Keratinocyte (primary cell): ENCODE measurements around the gene CACNA1I. TPM values are rescaled to one million over a fixed set of nuclear protein-coding genes. Genes with fewer than 3 reads are reported as not detected.

Source experiments
- DNase-seq: peaks from one replicate; pipeline ENCODE4 v3.0.0-alpha.2; 2011; ENCODE audit warnings: low read depth, missing footprints, low spot score
- FAIRE-seq: peaks from 2 replicates; lab custom pipeline; 2011; peaks lifted over from hg19 to GRCh38; lab: Jason Lieb, UNC
- H2AFZ ChIP-seq: 2 replicates; pipeline ENCODE4 v1.6.0; 2012; ENCODE audit warnings: low read length, control low read depth, inconsistent platforms; ENCODE audit not compliant: control insufficient read depth
- H3K27ac ChIP-seq: 2 replicates; pipeline ENCODE4 v1.5.1; 2011; ENCODE audit warnings: low read length; ENCODE audit not compliant: control insufficient read depth, insufficient read depth
- H3K27me3 ChIP-seq: 3 replicates; pipeline ENCODE4 v1.6.0; 2011; ENCODE audit warnings: low read length; ENCODE audit not compliant: control insufficient read depth, insufficient read depth; ENCODE audit errors: extremely low read depth
- H3K36me3 ChIP-seq, 2 experiments: 2 replicates in 1 of 2; 3 replicates in 1 of 2; pipeline ENCODE4 v1.5.1; 2011; ENCODE audit warnings: low read length in 2 of 2, mild to moderate bottlenecking in 1 of 2; ENCODE audit not compliant: control insufficient read depth in 2 of 2, insufficient read depth in 2 of 2; ENCODE audit errors: extremely low read depth in 1 of 2
- H3K4me1 ChIP-seq: 3 replicates; pipeline ENCODE4 v1.5.1; 2011; ENCODE audit warnings: low read length; ENCODE audit not compliant: control insufficient read depth, insufficient read depth; ENCODE audit errors: extremely low read depth
- H3K4me2 ChIP-seq: 3 replicates; pipeline ENCODE4 v1.6.0; 2011; ENCODE audit warnings: low read depth, low read length; ENCODE audit not compliant: control insufficient read depth, insufficient read depth; ENCODE audit errors: extremely low read depth
- H3K4me3 ChIP-seq, 3 experiments: fragments of 200-600 bp in 1 of 3; sonication (generic) in 1 of 3; 2 replicates in 2 of 3; 3 replicates in 1 of 3; pipeline ENCODE4 v1.5.1; 2011 to 2016; ENCODE audit warnings: low read length in 3 of 3, mild to moderate bottlenecking in 3 of 3, control low read depth in 2 of 3, inconsistent platforms in 1 of 3, low read depth in 1 of 3, mixed read lengths in 1 of 3, mixed run types in 1 of 3, moderate library complexity in 1 of 3; ENCODE audit not compliant: control insufficient read depth in 2 of 3, insufficient read depth in 2 of 3; ENCODE audit errors: extremely low read depth in 1 of 3
- H3K79me2 ChIP-seq: 2 replicates; pipeline ENCODE4 v1.6.0; 2012; ENCODE audit warnings: low read length; ENCODE audit not compliant: control insufficient read depth, insufficient read depth
- H3K9ac ChIP-seq: 3 replicates; pipeline ENCODE4 v1.6.0; 2011; ENCODE audit warnings: low read length; ENCODE audit not compliant: control insufficient read depth, insufficient read depth; ENCODE audit errors: extremely low read depth
- H3K9me1 ChIP-seq: 3 replicates; pipeline ENCODE4 v1.6.0; 2011; ENCODE audit warnings: low read length; ENCODE audit not compliant: control insufficient read depth, insufficient read depth; ENCODE audit errors: extremely low read depth
- H3K9me3 ChIP-seq: 2 replicates; pipeline ENCODE4 v1.5.1; 2012; ENCODE audit warnings: low read depth, low read length; ENCODE audit not compliant: control insufficient read depth
- H4K20me1 ChIP-seq: 3 replicates; pipeline ENCODE4 v1.6.0; 2011; ENCODE audit warnings: low read length; ENCODE audit not compliant: control insufficient read depth, insufficient read depth; ENCODE audit errors: extremely low read depth
- CTCF ChIP-seq, 3 experiments: IDR thresholded peaks in 1 of 3; conservative IDR thresholded peaks in 1 of 3; optimal IDR thresholded peaks in 1 of 3; 2 replicates in 2 of 3; 3 replicates in 1 of 3; pipeline versions ENCODE3 to v1.5.1; 2011; ENCODE audit warnings: low read length in 3 of 3, mild to moderate bottlenecking in 3 of 3, moderate library complexity in 2 of 3, control low read depth in 1 of 3, inconsistent platforms in 1 of 3; ENCODE audit not compliant: insufficient read depth in 2 of 3; ENCODE audit errors: extremely low read depth in 1 of 3
- EZH2 ChIP-seq: IDR thresholded peaks from one replicate; pipeline ENCODE4 v1.6.1; 2012; ENCODE audit warnings: inconsistent platforms, mild to moderate bottlenecking, low read length, moderate library complexity
- dilution Hi-C: fragments of 300-500 bp; cut with MboI; formaldehyde crosslinking; loops from one replicate; pipeline ENCODE4 v1.7.0; 2020; ENCODE audit warnings: low sequenced_read_pairs; ENCODE audit not compliant: extremely low pct_ligation_motif_present
- polyA plus RNA-seq, 5 experiments: library from polyadenylated mRNA; depleted of rRNA in 3 of 5; stranded (reverse) in 3 of 5; stranded (forward) in 1 of 5; unstranded in 1 of 5; fragments of >200 nt; gene quantifications; 1 replicate in 1 of 5; 2 replicates in 3 of 5; 3 replicates in 1 of 5; pipeline versions ENCODE4 v1.2.1 to v1.2.3, GENCODE V29; 2011 to 2012; ENCODE audit warnings: missing spikeins in 2 of 5, low read depth in 1 of 5, low replicate concordance in 1 of 5

The CACNA1I gene
- polyA plus RNA-seq, 1 donor (not counting 4 experiments of a cell fraction or from before 2014, with no cell fraction given) = not detected

GRCh38 chr22:39638958-39639357 is 68.4 kb downstream of the CACNA1I start:
- Histone ChIP-seq H3K4me2 (no peak overlapping the region), H3K79me2 (no peaks in the 10 kb centered on the region), H3K9me1 (peaks cover 4% of the 10 kb centered on the region), H3K27me3 (peaks cover 14% of the 10 kb centered on the region), H4K20me1 (no peaks in the 10 kb centered on the region), H3K4me3 (no peak overlapping the region), H3K36me3 (no peaks in the 10 kb centered on the region), H3K27ac (no peak overlapping the region), H3K9me3 (no peaks in the 10 kb centered on the region), H3K9ac (no peak overlapping the region), H2AFZ (no peak overlapping the region), H3K4me1 (peaks cover 22% of the 10 kb centered on the region)
- TF ChIP-seq EZH2 (no peak), CTCF (optimal IDR thresholded peaks at IDR 0.05 in 1 of 3, IDR thresholded peaks at IDR 0.05 in 1 of 3, conservative IDR thresholded peaks at IDR 0.05 in 1 of 3; ENCODE audit: extremely low read depth in 1 of 3, insufficient read depth in 2 of 3, low read length in 3 of 3) (no peak)
- FAIRE-seq (no peak), DNase-seq (no peak)
- dilution Hi-C loops = no loop called here

- Histone ChIP-seq H4K20me1 (no peaks in the 10 kb centered on the region), H3K36me3 (no peaks in the 10 kb centered on the region), H3K4me2 (no peak overlapping the region), H3K79me2 (no peaks in the 10 kb centered on the region), H2AFZ (no peak overlapping the region), H3K9ac (no peak overlapping the region), H3K27ac (no peak overlapping the region), H3K27me3 (peaks cover 14% of the 10 kb centered on the region), H3K9me3 (no peaks in the 10 kb centered on the region), H3K4me3 (no peak overlapping the region), H3K9me1 (no peaks in the 10 kb centered on the region), H3K4me1 (no peaks in the 10 kb centered on the region)
- TF ChIP-seq CTCF (optimal IDR thresholded peaks at IDR 0.05 in 1 of 3, IDR thresholded peaks at IDR 0.05 in 1 of 3, conservative IDR thresholded peaks at IDR 0.05 in 1 of 3; ENCODE audit: extremely low read depth in 1 of 3, insufficient read depth in 2 of 3, low read length in 3 of 3) (peak in 1 of 3 experiments; percentile 30), EZH2 (no peak)
- dilution Hi-C loops = no loop called here
- FAIRE-seq (no peak), DNase-seq (no peak)
Observed at GRCh38 chr22:39641660-39642310, 71.2 kb downstream of the CACNA1I start.
